ENCODE results near the gene FOLR1. TPM values are rescaled to one million over a fixed set of nuclear protein-coding genes. Genes with fewer than 3 reads are reported as not detected.

The FOLR1 gene
- total RNA-seq, 1 experiment from 2014 or later: 4.8 TPM

DNA sequence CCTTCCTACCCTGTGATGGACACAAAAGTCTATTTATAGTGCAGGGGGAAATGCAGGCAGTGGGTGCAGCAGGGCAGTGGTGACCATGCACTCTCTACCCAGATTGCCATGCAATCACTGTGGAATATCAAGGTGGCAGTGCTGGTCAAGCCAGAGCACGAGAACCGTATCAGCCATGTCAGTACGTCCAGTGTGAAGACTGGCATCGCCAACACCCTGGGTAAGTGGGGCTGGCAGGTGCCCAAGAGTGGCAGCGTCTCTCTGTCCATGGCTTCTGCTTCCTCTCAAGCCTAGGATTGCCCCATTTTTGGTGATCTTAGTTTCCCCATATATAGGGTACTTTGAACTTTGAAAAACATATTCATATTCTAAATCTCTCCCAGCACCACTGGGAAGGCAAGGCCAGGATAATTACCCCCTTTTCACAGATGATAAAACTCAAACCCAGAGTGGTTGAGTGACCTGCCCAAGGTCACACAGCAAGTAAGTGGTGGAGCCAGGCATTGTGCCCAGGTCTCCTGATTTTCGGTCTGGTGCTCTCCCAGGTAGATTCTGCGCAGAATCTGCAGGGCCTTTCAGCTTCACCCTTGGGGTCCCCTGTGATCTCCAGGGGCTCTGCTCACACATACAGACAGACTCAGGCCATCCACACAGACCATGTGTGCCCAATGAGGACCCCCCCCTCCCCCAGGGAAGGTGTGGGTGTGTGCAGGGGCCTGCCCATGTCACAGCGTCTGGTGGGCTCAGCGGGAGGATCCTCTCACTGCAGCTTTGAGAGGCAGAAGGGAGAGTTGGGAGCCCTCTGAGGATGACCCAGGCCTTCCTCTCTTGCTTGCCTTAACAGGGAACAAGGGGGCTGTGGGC is 39.7 kb downstream of the FOLR1 start:
- no peaks in the 10 kb centered on the region for H3K9me2 ChIP-seq (ENCODE audit: insufficient read depth)
- no TSS peak for BruUV-seq (replicated peaks)
- no peaks in the 10 kb centered on the region for H3K27me3 ChIP-seq (ENCODE audit: insufficient read depth, low read length)
- ChIA-PET POLR2A (no interaction called here), CTCF (no interaction called here), RAD21 (ENCODE audit: low non-redundant PET in 1 of 2, low total read pairs in 2 of 2, uncharacterized antibody in 2 of 2, unreplicated experiment in 2 of 2) (no interaction called here)
- no peaks in the 10 kb centered on the region for H3K9me3 ChIP-seq (ENCODE audit: control insufficient read depth in 1 of 2, insufficient read depth in 1 of 2, low read depth in 1 of 2, low read length in 2 of 2)
- H3K79me2 ChIP-seq (ENCODE audit: insufficient read depth, low read length): no peaks in the 10 kb centered on the region
- peaks cover 9 to 26% of the 10 kb centered on the region in 2 experiments; a peak in 3 of 4 replicates for H3K36me3 ChIP-seq (ENCODE audit: control insufficient read depth in 1 of 2, insufficient read depth in 2 of 2, low read length in 2 of 2)
- H4K20me1 ChIP-seq (ENCODE audit: insufficient read depth): no peaks in the 10 kb centered on the region
- H3K4me1 ChIP-seq (ENCODE audit: control insufficient read depth in 1 of 2, insufficient read depth in 2 of 2, low read length in 2 of 2): peaks cover 0 to 9% of the 10 kb centered on the region in 2 experiments; a peak in 1 of 4 replicates
- H3K9ac ChIP-seq (ENCODE audit: low read length): no peak overlapping the region
- TF ChIP-seq ZNF274 (IDR thresholded peaks at IDR 0.05; ENCODE audit: low read depth, low read length) (no peak), CBX3 (IDR thresholded peaks at IDR 0.05; ENCODE audit: low read depth) (no peak)
- intact Hi-C loops (cut with micrococcal nuclease): no loop called here
- ATAC-seq (no peak), DNase-seq (ENCODE audit: low read depth, low spot score) (no peak)
- no peak overlapping the region for H2AFZ ChIP-seq (ENCODE audit: low read depth, low read length, poor library complexity, severe bottlenecking)
- no peak overlapping the region for H3K4me2 ChIP-seq (ENCODE audit: low read length)
- no peak overlapping the region for H3K4me3 ChIP-seq (replicated peaks in 1 of 2; ENCODE audit: low read depth in 1 of 2, low read length in 2 of 2)
- H3K27ac ChIP-seq (ENCODE audit: low read depth, low read length): no peak overlapping the region

DNA sequence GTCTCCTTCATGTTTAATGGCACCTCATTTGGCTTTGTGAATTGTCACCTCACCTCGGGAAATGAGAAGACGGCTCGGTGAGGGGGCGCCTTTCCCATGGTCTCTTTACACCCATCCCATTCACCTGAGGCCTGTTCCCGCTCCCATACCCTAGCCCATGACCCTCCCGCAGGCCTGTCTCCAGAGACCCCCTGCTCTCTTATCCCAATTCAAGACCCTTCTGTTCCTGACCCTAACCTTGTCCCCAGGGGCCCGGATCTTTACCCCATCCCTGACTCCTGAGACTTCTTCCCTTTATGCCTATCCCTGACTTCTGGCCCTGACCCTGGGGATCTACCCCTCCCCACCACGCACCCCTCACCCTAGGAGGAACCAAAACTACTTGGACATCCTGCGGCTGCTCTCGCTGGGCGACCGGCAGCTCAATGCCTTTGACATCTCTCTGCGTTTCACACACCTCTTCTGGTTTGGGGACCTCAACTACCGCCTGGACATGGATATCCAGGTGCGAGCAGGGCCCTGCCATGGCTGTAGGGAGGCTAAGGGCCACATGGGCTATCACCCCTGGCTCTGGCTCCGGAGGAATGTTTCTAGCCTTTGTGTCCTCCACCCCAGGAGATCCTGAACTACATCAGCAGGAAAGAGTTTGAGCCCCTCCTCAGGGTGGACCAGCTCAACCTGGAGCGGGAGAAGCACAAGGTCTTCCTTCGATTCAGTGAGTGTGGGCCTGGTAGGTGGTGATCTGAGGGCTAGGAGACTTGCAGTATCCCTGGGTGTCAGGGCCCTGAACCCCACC is 40.5 kb downstream of the FOLR1 start:
- ATAC-seq (no peak), DNase-seq (ENCODE audit: low read depth, low spot score) (no peak)
- no peak overlapping the region for H3K4me2 ChIP-seq (ENCODE audit: low read length)
- intact Hi-C loops (cut with micrococcal nuclease): no loop called here
- no TSS peak for BruUV-seq (replicated peaks)
- H3K4me3 ChIP-seq (replicated peaks in 1 of 2; ENCODE audit: low read depth in 1 of 2, low read length in 2 of 2): no peak overlapping the region
- no peak overlapping the region for H2AFZ ChIP-seq (ENCODE audit: low read depth, low read length, poor library complexity, severe bottlenecking)
- RAD21 ChIA-PET (ENCODE audit: low non-redundant PET in 1 of 2, low total read pairs in 2 of 2, uncharacterized antibody in 2 of 2, unreplicated experiment in 2 of 2): no interaction called here
- no peaks in the 10 kb centered on the region for H4K20me1 ChIP-seq (ENCODE audit: insufficient read depth)
- POLR2A ChIA-PET: no interaction called here
- no peaks in the 10 kb centered on the region for H3K27me3 ChIP-seq (ENCODE audit: insufficient read depth, low read length)
- no peak overlapping the region for H3K27ac ChIP-seq (ENCODE audit: low read depth, low read length)
- no peaks in the 10 kb centered on the region for H3K9me2 ChIP-seq (ENCODE audit: insufficient read depth)
- H3K36me3 ChIP-seq (ENCODE audit: control insufficient read depth in 1 of 2, insufficient read depth in 2 of 2, low read length in 2 of 2): peaks cover 9 to 29% of the 10 kb centered on the region in 2 experiments; a peak in 3 of 4 replicates
- H3K79me2 ChIP-seq (ENCODE audit: insufficient read depth, low read length): no peaks in the 10 kb centered on the region
- peaks cover 0 to 1% of the 10 kb centered on the region in 2 experiments; a peak in 1 of 4 replicates for H3K4me1 ChIP-seq (ENCODE audit: control insufficient read depth in 1 of 2, insufficient read depth in 2 of 2, low read length in 2 of 2)
- no peak overlapping the region for H3K9ac ChIP-seq (ENCODE audit: low read length)
- TF ChIP-seq SRF (IDR thresholded peaks at IDR 0.05; ENCODE audit: low read depth) (no peak), ZBTB33 (IDR thresholded peaks at IDR 0.05; ENCODE audit: extremely low read depth, insufficient replicate concordance, low read length) (no peak), POLR2AphosphoS5 (IDR thresholded peaks at IDR 0.05; ENCODE audit: low read depth, low read length) (no peak), ZNF274 (IDR thresholded peaks at IDR 0.05; ENCODE audit: low read depth, low read length) (no peak), CEBPB (IDR thresholded peaks at IDR 0.05; ENCODE audit: low read depth) (no peak), TCF7L2 (IDR thresholded peaks at IDR 0.05; ENCODE audit: borderline replicate concordance, extremely low read depth, insufficient read depth, insufficient read length) (no peak), SIN3A (IDR thresholded peaks at IDR 0.05; ENCODE audit: low read depth) (no peak), FOSL1 (IDR thresholded peaks at IDR 0.05; ENCODE audit: low read depth) (no peak), EGR1 (IDR thresholded peaks at IDR 0.05; ENCODE audit: low read depth) (no peak), JUND (IDR thresholded peaks at IDR 0.05) (no peak), SP1 (IDR thresholded peaks at IDR 0.05; ENCODE audit: low read depth) (no peak)
- TF ChIP-seq, protein P1, sequence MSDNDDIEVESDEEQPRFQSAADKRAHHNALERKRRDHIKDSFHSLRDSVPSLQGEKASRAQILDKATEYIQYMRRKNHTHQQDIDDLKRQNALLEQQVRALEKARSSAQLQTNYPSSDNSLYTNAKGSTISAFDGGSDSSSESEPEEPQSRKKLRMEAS (IDR thresholded peaks at IDR 0.05): no peak
- CTCF ChIA-PET: no interaction called here
- no peaks in the 10 kb centered on the region for H3K9me3 ChIP-seq (ENCODE audit: control insufficient read depth in 1 of 2, insufficient read depth in 1 of 2, low read depth in 1 of 2, low read length in 2 of 2)

Measured in HCT116 (cell line).